Stimulated activated CD4-positive, alpha-beta T cell treated with anti-CD3 and anti-CD28 coated beads, Interleukin-4, amount 100 ng/mL, for 1 hour (primary cell): ENCODE data around the gene PAK4.

Experiments used
- DNase-seq: peaks from one replicate; pipeline ENCODE4 v3.0.0-alpha.2; 2020

The PAK4 gene

GRCh38 chr19:39147480-39147879, 21.9 kb downstream of the PAK4 start:
- DNase-seq = no peak

- no peak for DNase-seq
Measured at GRCh38 chr19:39148939-39149529, 23.4 kb downstream of the PAK4 start.

- DNase-seq = no peak
Measured at GRCh38 chr19:39150235-39150634, 24.6 kb downstream of the PAK4 start.

GRCh38 chr19:39150807-39151600, 25.4 kb downstream of the PAK4 start:
- DNase-seq = no peak

GRCh38 chr19:39152066-39152465, 26.5 kb downstream of the PAK4 start:
- DNase-seq = no peak

- no peak for DNase-seq
Measured at GRCh38 chr19:39154100-39154628, 28.6 kb downstream of the PAK4 start.

GRCh38 chr19:39154629-39155100, 29.1 kb downstream of the PAK4 start:
- DNase-seq = no peak

- DNase-seq = no peak
Measured at GRCh38 chr19:39155114-39155700, 29.6 kb downstream of the PAK4 start.

- no peak for DNase-seq
Measured at GRCh38 chr19:39155741-39156140, 30.2 kb downstream of the PAK4 start.

GRCh38 chr19:39156326-39157230, 31.0 kb downstream of the PAK4 start:
- DNase-seq = no peak

GRCh38 chr19:39157275-39157996, 31.9 kb downstream of the PAK4 start:
- no peak for DNase-seq

GRCh38 chr19:39157997-39158389, 32.4 kb downstream of the PAK4 start:
- no peak for DNase-seq

- DNase-seq = no peak
Measured at GRCh38 chr19:39158646-39159260, 33.2 kb downstream of the PAK4 start.

GRCh38 chr19:39160523-39160861, 34.9 kb downstream of the PAK4 start:
- no peak for DNase-seq

GRCh38 chr19:39160889-39161672, 35.5 kb downstream of the PAK4 start:
- no peak for DNase-seq

GRCh38 chr19:39162441-39163043, 37.0 kb downstream of the PAK4 start:
- no peak for DNase-seq

GRCh38 chr19:39163621-39164020, 38.0 kb downstream of the PAK4 start:
- no peak for DNase-seq

- DNase-seq = no peak
Measured at GRCh38 chr19:39164289-39164688, 38.7 kb downstream of the PAK4 start.

GRCh38 chr19:39165857-39166256, 40.3 kb downstream of the PAK4 start:
- no peak for DNase-seq
